ENCODE measurements around the gene NAPB.

The NAPB gene

DNA sequence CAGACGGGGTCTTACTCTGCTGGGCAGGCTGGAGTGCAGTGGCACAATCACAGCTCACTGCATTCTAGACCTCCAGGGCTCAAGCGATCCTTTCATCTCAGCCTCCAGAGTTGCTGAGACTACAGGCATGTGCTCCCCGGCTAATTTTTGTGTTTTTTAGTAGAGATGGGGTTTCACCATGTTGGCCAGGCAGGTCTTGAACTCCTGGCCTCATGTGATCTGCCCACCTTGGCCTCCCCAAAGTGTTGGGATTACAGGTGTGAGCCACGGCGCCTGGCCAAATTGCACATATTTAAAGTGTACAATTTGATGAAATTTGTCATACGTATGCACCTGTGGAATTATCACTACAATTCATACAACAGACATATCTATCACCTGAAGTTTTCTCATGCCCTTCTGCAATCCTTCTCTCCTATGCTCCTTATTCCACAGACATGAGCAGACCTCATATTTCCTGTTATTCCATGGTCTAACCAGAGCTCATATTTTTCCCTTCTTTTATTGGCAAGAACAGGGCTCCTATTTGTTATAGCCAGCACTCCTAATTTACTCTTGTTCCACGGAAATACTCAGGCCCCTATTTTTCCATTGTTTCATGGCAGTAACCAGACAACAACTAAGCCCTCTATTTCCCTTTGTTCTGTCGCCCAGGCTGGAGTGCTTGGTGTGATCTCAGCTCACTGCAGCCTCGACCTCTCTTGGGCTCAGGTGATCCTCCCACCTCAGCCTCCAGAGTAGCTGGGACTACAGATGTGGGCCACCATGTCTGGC lies 16.0 kb upstream of the NAPB start:
- no peak for DNase-seq (ENCODE audit: low read depth)

DNA sequence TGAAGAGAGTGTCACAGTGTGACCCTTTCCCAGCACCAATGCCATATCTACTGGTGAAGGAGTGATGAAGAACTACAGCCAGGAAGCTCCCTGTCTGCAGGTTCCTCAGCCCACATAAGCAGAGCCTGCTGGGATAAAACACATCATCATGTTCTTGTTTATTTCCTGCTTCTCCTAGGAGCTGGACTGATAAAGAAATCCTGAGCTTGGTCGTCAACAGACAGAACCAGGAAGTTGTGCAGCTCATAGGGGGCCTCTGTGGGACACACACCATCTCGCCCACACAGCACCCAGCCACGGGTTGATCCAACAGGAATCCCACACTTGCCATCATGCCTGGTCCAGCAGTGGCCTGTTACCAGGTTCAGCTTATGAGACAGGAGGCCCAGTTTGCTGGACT lies 15.4 kb upstream of the NAPB start:
- no peak for DNase-seq (ENCODE audit: low read depth)

DNA sequence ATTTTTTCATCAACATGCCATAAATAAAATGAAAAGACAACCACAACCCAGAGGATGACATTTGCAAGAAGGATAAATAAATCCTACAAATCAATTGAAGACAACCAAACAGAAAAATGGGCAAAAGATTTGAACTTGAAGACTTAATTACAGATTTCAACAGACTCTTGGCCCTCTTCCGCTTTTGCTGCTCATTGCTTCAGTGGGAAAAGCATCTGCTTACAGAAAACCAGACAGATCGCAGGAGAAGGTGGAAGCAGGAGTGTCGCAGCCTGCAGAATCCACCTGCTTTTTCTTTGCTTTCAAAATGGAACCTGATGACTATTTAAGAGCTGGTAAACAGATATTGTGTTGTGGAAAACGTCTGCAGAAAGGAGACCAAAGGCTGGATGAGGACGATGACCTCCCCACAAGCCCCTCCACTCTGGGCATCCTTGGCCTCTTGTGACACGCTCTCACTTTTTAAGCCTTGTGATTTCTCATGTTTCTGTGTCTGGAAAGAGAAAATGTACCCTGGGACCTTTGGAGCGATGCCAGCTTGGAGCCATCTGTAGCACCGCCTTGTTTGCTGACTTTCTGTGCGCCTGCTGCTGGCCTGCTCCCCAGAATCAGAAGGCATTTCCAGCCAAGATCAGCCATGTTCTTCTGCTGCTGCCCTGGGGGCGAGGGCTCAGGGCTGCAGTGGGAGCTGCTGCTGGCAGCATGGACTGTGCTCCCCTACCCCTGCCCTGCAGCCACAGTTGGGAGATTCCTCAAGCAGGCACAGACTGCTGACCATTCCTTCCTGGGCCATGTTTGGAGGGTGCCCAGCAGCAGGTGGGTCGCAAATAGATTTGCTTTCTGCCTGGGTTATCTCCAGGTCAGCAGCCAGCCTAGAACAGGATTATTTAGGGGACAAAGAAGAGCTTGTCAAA lies 14.6 kb upstream of the NAPB start:
- no peak for DNase-seq (ENCODE audit: low read depth)

DNA sequence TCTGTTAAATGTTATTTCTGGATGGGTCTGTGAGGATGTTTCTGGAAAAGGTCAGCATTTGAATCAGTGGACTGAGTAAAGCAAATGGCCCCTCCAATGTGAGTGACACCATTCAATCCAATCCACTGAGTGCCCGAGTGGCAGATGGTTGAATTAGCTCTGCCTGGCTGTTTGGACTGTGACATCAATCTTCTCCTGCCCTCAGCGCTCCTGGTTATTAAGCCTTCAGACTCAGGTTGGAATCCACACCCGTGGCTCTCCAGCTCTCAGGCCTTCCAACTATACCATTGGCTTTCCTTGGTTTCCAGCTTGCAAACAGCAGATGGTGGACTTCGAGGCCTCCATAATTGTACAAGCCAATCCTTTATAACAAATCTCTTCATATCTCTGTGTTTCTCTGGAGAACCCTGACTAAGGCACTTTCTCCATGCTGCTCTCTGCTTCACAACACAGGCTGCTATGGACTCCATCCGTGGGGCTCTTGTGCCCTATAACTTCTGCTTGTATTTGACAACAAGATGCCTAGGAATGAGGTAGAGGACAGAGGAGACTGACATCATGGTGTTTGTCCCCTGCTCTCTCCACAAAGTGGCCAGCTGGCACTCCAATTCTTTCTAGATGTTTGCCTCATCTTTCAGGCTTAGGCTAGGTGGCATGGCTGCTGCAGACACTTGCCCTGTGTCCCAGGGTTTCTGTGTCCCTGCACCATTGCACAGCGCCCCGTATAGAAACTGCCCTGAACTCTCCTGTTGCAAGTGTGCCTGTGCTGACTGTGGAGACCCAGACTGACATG lies 13.4 kb upstream of the NAPB start:
- no peak for DNase-seq (ENCODE audit: low read depth)

DNA sequence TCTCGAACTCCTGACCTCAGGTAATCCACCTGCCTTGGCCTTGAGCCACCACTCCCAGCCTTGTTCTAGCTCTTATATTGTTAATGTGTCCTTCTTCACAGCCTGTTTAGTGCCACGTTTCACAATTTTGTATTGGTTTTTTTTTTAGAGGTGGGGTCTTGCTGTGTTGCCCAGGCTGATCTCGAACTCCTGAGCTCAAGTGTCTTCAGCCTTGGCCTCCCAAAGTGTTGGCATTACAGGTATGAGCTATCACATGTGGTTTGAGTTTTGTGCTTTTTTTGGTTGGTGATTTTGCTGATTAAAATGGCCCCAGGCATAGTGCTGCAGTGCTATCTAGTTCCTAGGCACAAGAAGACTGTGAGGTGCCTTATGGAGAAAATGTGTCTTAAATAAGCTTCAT lies 12.3 kb upstream of the NAPB start:
- DNase-seq (ENCODE audit: low read depth): no peak

DNA sequence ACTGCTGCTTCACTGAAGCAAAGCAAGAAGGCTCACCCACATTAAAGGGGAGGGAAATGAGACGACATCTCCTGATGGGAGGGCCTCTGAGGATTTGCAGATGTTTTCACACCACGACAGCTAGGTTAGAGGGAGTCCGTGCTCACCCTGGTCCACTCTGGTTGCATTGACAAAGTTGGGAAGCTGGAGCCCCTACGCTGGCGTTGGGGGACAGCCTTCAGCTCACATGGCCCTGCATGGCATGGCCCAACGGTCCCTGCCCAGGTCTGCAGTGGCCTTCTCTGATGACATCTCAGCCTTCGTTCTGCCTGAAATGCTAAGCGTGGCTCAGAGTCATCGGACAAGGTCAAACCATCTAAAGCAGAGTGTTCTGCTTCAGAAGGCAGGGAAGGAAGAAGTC lies 3.8 kb upstream of the NAPB start:
- no peak for DNase-seq (ENCODE audit: low read depth)

DNA sequence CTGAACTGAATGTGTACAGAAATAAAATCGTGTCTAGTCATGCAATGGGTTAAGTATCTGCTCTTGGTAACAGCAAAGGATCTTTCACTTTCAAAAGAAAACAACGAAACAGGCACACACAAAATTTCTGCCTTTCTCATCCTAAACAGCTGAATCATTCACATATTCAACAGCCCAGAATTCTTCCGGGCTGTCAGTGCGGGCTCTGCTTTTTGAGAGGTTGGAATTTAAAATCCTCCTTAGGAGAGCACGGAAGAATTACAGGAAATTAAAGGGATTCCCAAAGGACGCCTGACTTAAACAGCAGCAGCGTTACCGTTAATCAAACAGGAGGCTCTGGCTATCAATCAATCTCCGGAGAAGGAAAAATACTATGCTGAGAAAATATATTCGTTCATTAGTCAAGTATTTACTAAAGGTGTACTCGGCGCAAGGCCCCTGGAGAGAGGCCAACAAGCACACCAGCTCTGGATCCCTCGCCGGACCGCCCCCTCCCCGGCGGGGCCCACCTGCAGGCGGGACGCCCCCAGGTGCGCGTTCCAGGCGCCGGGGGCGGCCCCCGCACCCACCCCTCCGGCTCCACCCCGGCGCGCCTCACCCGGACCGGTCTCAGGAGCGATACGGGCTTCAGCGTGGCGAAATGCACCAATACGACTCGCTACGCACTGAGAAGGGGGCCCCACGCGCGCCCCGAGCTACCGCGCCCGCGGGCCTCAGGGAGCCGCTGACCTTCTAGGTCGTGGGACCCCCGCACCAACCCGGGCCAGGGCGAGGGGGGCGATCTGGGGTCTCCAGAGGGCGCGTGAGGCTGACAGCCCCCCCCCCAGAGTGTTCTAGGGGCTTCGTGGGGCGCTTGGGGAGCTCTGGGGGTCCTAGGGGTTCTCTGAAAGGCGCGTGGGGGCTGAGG lies 1.0 kb downstream of the NAPB start:
- DNase-seq (ENCODE audit: low read depth): peak; percentile 45

DNA sequence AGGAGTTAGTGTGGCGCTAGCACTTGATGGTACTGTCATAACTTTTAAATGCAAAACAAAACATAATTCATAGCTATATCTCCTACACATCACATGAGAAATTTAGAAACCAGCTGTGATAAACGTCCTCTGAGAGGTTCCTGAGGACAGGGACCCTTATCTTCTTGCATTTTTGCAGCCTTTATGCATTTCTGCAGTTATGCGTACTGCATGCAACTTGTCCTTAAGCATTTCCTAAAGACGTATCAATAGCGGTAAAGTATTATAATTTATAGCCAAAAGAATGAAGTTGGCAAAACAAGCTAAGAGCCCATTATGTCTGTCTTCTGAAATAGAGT lies 1.7 kb downstream of the NAPB start:
- DNase-seq (ENCODE audit: low read depth): no peak

DNA sequence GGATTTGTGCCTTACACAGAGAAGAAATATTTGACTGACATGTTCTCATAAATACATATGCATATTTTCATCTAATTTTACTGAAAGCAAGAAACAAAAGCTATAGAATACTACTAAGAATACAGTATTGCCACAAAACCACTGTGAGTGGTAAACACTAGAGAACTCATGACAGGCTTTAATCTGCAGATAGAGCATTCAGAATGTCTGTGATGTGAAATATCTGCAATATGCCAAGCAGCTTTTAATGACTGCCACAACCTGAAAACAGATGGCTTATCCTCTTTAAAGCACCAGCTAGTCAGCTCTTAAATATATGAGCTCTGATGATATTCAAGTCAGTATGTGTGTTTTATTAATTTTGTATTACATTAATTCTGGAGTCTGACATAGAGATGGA lies 3.4 kb downstream of the NAPB start:
- DNase-seq (ENCODE audit: low read depth): no peak

DNA sequence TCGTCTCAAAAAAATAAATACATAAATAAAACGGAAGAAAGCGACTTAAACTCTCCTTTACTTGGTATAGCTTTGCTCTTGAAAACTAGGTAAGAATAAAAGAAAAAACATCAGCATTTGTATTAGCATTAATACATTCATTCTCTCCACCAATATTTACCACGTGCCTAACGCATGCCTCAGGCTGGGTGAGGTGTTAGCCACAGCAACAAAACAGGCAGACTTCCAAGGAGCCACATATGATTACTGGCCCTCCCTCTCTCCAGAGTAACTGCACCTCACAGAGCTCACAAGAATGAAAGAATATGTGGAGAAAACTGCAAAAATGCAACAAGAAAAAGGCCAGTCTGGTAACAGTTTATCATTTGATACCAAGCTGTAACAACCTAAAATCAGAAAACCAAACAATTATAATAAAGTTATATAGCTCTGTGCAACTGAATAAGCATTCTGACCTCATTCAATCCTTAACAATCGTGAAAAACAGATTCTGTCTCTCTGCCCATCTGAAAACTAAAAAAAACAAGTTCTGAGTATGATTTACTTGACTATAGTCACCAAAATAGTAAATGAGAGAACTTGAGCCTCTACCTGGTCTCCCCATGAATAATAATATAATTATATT lies 5.2 kb downstream of the NAPB start:
- no peak for DNase-seq (ENCODE audit: low read depth)

DNA sequence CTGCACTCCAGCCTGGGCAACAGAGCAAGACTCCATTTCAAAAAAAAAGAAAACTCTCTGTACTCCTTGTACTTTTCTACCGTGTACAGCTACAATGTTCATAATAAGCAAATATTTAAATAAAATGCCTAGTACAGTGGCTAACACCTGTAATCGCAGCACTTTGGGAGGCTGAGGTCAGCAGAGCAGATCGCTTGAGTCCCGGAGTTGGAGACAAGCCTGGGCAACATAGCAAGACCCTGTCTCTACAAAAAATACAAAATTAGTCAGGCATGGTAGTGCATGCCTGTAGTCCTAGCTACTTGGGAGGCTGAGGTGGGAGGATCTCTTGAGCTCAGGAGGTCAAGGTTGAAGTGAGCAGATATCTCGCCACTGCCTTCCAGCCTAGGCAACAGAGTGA lies 5.7 kb downstream of the NAPB start:
- DNase-seq (ENCODE audit: low read depth): no peak

DNA sequence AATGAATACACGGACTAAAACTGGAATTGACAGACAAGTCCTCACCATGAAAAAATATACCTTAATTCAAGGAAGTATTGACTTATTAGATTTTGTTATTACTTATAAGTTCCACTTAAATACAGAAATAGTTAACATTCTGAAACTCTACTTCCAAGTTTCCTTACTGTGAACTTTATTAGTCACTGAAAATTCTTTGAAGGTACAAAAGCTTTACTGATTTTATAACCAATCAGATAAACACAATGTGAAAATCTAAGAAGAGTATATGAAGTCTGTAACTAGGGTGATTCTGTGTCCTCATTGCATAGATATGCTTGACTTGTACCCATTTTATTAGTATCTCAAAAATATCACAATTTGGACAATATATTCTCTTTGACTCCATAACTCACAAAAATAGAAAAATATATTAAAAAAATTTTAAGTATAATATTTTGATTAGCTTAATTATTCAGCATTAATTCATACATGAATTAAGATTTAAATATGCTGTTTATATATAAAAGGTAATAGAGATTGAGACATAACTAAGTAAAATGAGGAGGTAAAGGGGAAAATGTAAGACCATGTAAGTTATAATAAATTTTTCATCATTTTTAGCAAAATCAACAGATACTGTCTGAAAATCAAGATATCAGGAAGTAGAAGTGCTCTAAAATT lies 6.6 kb downstream of the NAPB start:
- no peak for DNase-seq (ENCODE audit: low read depth)

DNA sequence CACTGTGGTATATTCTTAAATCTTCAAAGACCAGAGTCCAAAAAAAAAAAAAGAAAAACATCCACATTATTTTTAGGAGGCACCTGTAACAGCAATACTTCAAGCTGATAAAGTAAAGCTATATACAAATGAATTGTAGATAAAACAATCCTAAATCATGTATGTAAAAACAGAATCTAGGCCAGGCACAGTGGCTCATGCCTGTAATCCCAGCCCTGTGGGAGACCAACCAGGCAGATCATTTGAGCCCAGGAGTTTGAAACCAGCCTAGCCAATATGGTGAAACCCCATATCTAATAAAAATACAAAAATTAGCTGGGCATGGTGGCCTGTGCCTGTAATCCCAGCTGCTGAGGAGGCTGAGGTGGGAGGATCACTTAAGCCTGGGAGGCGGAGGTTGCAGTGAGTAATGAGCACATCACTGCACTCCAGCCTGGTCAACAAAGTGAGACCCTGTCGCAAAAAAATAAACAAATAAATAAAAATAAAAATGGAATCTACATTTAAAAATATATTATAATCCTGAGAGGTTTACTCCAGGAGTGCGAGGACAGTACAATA lies 7.3 kb downstream of the NAPB start:
- DNase-seq (ENCODE audit: low read depth): no peak

DNA sequence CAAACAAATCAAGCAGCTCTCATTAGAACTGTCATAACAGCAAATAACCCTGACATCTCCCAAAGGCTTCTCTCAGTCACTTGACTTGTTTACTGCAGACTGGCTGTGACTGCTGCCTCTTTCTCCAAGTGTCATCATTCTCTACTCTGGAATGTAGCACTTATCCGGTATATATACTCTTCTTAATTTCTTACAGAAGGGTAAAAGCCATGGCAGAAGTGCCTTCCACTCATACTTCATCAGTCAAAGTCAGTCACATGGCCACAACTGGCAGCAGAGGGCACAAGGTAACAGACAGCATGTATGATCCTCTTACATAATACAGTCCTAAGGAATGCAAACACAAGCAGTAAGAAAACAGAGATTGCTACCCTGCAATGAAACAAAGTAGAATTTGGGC lies 9.3 kb downstream of the NAPB start:
- DNase-seq (ENCODE audit: low read depth): no peak

DNA sequence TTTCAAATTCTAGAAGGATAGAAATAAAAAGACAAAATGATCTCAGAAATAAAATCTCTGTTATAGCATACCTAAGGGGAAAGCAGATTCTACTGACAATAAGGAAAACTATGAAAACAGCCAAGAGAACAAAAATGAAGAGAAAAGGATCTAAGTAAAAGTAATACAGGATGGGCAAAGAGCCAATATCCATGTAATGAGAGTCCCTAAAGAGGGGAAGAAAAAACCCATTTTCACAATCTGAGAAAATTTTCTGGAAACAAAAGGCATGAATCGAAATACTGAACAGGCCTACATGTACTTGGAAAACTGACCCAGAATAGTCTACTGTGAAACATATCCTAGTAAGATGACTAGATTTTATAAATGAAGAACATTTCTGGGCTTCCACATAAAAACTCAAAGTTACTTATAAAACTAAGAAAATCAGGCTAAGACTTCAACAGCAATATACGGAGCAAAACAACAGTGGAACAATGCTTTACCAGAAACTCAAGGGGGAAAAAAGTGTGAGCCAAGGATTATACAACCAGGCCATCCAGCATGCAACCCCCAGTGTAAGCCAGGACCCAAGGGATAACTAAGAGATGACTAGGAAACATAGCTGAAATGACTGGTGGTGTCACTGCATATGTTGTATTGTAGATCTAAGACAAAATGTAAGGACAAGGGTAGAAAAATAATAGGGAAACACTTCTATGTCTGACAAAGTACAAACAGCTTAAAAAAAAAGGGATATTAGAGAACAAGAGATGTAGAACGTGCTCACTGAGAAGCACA lies 10.2 kb downstream of the NAPB start:
- no peak for DNase-seq (ENCODE audit: low read depth)

DNA sequence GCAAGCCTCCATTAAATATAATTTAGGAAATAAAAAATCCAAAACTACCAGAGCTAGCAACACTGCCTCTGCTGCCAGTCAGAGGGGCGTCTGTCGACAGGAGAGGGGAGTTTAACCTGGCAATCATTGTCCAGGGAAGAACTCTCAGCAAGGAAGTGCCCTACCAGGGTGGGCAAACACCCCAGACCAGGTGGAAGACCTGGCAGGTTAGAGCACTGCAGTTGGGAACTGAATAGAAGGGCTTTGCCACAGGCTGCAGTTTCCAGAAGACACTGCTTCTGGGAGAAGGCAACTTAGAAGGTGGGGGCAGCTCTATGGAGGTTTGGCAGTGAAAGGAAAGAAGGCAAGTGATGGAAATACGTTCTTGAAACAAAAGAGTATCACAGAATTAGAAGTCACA lies 11.5 kb downstream of the NAPB start:
- DNase-seq (ENCODE audit: low read depth): no peak

DNA sequence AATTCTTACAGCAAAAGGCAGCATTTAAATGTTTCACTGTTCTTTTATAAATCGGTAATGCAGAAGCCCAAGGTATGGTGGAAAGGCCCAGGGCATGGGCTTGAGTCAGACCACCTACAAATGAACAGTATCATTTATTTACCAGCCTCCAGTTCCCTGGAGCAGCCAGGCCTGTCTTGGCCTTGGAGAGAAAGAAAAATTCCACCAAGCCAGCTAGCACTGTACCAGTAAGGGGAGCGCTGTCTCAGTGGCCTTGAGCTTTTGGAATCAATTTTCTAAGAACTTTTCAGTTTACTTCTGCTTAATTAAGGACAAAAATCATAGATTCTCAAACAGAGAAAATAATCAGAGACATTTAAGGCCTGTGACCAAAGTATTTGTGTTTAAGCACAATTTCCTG lies 12.3 kb downstream of the NAPB start:
- DNase-seq (ENCODE audit: low read depth): no peak

DNA sequence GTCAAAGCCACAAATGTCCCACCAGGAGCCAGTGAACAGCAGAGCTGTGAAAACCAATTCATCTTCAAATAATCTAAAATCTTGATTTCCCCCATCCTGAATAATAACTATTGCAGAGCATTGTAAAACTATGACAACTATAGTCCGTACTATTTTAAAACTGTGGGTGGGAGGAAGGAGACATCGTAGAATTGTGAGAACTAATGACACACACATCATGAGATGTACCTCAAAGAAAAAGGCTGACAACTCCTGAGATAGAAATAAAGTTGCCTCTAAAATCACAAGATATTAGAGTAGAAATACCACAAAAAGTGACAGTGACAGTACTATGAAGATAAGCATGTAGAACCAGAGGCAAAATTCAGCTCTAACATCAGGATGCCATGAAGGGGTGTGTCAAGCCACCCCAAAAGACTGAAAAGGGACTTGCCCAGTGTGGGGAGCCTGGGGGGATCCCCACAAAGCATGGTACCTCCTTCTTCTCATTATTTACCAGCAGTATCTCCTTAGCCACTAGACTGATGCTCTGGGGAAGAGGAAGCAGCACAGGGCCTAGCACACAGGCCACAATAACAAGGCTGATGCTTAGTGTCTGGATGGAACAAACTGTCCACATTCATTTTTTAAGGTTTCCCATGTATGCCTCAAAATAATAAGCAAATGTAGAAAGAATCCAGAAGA lies 13.4 kb downstream of the NAPB start:
- DNase-seq (ENCODE audit: low read depth): no peak

DNA sequence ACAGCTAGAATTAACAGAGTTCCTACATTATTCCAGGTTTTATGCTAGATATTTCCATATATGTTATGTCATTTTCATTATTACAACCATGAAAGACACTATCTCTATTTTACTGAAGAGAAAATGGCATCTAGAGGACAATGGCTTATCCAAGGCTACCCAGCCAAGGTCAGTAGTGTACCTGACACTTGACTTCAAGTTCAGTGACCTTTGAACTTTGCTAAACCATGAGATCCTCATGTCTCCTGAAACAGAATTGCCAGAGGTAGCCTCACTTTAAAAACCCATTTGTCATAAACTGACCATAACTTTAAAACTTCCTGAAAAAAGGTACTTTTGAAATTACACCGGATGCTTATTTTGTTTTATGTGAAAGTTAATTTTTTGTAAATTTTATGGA lies 14.4 kb downstream of the NAPB start:
- DNase-seq (ENCODE audit: low read depth): no peak

Measured in activated T-helper 9 cell treated with anti-CD3 and anti-CD28 coated beads, Interleukin-2, amount 50 U/mL, for 16 hours (primary cell).